ENCODE results near the gene SRPK2.

The SRPK2 gene

DNA sequence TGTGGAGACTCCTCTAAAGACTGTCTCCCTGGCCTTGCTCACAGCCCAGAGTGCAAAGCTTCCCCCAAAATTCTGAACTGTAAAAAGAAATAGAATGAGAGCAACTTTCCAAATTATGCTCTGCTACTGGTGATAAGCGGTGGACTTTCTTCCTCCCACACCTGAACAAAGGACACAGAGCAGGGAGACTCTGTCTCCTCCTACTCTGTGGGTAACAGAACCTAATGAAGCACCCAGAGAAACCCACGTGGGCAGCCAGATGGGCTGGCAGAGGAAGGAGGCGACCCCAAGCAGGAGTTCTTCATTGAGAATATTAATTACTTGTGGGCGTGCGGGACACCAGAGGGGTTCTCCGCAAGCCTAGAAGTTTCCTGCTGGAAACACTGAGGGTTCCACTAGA is 235.2 kb downstream of the SRPK2 start:
- DNase-seq (ENCODE audit: insufficient read length, low spot score): no peak
- FAIRE-seq: no peak

DNA sequence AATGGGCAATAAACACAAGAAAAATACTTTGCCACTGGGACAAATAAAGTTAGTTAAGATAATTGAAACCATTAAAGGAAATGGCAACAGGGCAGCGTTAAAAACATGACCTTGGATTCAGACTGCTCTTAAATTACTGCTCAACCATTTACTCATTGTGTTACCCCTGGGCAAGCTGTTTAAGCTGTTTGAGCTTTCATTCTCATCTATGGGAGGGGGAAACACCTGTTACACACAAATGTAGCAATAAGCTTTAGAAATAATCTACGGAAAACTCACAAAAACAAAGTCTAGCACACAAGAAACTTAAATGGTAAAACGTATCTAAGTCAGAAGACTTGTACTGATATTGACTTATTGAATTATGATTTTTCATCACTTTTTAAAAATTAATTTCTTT is 237.6 kb downstream of the SRPK2 start:
- DNase-seq (ENCODE audit: insufficient read length, low spot score) (no peak), FAIRE-seq (no peak)

DNA sequence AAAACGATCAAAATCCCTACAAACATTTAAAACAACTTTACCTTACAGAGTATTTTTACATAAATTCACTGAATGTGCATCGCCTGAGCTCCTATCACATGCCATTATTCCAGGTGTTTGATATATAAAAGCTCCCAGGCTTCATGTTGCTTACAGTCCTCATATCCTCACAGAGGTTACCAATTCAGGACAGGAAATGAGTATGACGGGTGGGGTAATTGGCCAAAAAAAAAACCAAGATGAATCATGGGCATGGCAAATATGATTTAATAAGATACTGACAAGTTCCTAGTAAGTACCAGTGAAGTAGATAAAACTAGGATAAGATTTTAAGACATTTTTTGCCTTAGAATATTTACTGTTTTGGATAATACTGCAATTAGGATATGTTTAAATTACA is 238.9 kb downstream of the SRPK2 start:
- DNase-seq (ENCODE audit: insufficient read length, low spot score) (no peak), FAIRE-seq (no peak)

- no peak for FAIRE-seq
- peak; percentile 16 for DNase-seq (ENCODE audit: insufficient read length, low spot score)
These were observed 247.7 kb downstream of the SRPK2 start for GRCh38 chr7:105141068-105141467.

DNA sequence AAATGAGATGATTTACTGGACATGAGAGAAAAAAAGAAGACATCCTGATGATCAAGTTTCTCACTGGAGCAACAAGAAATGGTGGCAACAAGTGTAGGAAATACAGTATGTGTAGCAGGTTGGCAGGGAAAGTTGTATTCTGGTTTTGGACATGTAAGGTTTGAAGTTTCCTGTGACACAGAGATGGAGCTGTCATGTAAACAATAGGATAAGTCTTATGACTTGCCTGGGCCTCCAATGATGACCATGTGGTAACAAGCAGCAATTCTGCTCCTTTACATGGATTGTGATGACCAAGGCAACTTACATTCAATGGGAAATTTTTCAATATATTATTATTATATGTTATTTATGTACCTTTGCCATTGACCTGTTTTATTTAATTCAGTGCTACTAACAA is 249.3 kb downstream of the SRPK2 start:
- FAIRE-seq (no peak), DNase-seq (ENCODE audit: insufficient read length, low spot score) (no peak)

- FAIRE-seq: no peak
- DNase-seq (ENCODE audit: insufficient read length, low spot score): no peak
These were observed 250.8 kb downstream of the SRPK2 start for GRCh38 chr7:105137898-105138297.

GRCh38 chr7:105136221-105136620 is 252.5 kb downstream of the SRPK2 start:
- no peak for DNase-seq (ENCODE audit: insufficient read length, low spot score)
- no peak for FAIRE-seq

DNA sequence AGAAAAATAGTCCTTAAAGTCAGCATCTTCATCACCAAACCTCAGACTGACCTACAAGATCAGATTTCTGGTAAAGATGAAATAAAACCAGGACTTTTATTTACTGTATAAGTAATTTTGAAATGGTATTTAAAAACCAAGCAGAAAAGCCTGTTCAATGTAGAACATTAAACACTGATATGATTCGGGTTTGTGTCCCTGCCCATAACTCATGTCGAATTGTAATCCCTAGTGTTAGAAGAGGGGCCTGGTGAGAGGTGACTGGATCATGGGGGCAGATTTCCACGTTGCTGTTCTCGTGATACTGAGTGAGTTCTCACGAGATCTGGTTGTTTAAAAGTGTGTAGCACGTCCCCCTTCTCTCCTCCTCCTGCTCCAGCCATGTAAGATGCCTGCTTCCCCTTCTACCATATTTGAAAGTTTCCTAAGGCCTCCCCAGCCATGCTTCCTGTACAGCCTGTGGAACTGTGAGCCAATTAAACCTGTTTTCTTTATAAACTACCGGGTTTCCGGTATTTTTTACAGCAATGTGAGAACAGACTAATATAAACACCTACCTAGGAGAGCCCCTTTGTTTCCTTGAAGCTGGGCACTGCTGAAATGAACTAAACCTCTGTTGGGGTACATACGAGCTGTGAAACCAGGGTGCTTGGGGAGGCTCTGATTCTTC is 254.6 kb downstream of the SRPK2 start:
- DNase-seq (ENCODE audit: insufficient read length, low spot score) (no peak), FAIRE-seq (no peak)

- FAIRE-seq (no peak), DNase-seq (ENCODE audit: insufficient read length, low spot score) (no peak)
These were observed 255.4 kb downstream of the SRPK2 start for GRCh38 chr7:105133358-105133757.

DNA sequence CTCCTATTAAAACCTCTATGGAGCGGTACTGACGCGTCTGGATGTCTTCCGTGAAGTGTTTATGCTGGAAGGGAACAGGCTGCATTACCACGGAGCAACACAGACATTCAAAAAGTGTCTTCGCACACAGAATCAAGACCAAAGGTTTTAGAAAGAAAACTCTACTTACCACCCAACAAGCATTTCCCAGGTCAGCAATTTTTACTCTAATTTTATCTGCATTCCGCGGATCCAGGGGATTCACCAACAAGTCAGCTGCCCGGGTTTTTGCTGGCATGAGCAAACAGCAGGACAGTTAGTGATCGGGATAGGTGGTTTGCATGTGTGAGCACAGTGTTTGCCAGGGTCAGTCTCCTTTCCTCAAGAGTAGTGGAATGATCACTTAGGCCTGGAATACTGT is 255.9 kb downstream of the SRPK2 start:
- FAIRE-seq: no peak
- no peak for DNase-seq (ENCODE audit: insufficient read length, low spot score)

- DNase-seq (ENCODE audit: insufficient read length, low spot score) (no peak), FAIRE-seq (no peak)
These were observed 256.4 kb downstream of the SRPK2 start for GRCh38 chr7:105132335-105132734.

DNA sequence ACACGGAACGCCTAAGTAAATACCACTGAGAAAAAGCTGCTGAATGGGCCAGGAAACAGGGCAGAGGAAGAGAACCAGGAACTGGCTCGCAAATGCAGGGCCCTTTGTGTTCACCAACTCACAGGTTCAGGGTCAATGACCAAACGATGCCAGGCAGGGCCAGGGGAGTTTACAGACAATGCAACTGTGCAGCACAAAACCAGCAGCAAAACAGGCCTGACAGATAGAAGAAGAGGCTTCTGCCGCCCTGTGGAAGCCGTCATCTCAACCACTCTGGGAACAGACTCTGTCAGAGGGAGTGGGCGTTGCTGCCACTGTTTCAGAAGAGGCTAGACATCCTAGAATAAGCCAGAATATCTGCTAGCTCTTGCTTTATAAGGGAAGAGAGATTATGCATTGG is 256.8 kb downstream of the SRPK2 start:
- FAIRE-seq (no peak), DNase-seq (ENCODE audit: insufficient read length, low spot score) (no peak)

DNA sequence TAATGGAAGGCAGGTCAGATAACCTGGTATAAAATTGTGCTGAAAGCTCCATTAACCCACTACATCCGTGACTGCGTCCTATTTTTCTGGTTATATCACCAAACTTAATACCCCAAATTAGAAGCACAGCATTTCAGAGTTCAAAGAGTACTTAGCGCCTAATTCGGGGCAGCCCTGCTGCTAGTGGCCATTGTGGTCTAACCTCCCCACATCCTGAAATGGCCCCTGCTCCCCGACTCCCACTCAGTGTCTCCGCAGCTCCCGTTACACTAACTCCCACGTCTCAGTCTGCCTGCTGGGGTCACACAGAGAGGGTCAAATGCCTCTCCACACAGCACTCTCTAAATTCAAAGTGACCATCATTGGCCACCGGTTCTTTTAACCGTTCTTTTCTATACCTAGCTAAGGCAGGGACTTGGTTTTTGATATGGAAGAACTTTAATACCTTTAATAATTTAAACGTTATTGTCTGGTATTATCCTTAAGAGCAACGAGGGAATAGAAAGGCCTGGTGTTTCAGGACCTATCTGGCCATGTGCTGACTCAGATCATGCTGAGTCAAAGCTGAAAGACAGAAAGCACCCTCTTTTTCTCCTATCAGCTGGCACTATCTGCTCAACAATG is 257.6 kb downstream of the SRPK2 start:
- FAIRE-seq (no peak), DNase-seq (ENCODE audit: insufficient read length, low spot score) (no peak)

GRCh38 chr7:105130580-105130979 is 258.1 kb downstream of the SRPK2 start:
- FAIRE-seq: no peak
- DNase-seq (ENCODE audit: insufficient read length, low spot score): no peak

DNA sequence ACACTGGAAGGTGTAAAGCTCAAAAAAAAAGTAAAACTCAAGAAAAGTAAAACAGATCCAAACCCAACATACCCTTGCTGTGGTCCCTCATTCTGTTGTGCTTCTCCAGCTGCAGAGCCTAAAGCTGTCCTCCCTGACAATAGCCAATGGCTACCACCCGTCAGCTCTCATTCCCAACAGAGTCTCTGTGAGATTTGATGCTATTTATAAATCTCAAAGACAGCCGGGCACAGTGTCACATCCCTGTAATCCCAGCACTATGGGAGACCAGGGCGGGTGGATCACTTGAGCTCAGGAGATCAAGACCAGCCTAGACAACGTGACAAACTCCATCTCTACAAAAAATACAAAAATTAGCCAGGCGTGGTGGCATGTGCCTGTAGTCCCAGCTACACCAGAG is 258.7 kb downstream of the SRPK2 start:
- no peak for FAIRE-seq
- no peak for DNase-seq (ENCODE audit: insufficient read length, low spot score)

DNA sequence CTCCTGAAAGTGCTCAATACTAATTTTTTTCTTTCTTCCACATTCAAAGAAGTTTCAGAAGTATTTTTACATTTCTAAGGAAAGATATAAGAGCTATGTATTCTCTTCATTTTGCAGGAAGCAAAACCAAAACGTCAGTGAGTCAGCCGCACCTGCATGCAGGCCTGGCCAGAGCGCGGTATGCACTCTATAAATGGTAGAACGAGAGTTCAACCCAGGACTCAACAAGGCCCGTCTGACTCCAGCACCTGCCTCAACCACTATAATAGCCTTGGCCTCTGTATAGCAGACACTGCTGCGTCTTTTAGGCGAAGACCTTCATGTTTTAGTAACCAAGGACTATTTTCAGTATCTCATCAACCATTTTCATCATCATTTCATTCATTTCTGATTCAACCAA is 261.5 kb downstream of the SRPK2 start:
- DNase-seq (ENCODE audit: insufficient read length, low spot score) (no peak), FAIRE-seq (no peak)

GRCh38 chr7:105126436-105126975 is 262.2 kb downstream of the SRPK2 start:
- FAIRE-seq (no peak), DNase-seq (ENCODE audit: insufficient read length, low spot score) (no peak)

DNA sequence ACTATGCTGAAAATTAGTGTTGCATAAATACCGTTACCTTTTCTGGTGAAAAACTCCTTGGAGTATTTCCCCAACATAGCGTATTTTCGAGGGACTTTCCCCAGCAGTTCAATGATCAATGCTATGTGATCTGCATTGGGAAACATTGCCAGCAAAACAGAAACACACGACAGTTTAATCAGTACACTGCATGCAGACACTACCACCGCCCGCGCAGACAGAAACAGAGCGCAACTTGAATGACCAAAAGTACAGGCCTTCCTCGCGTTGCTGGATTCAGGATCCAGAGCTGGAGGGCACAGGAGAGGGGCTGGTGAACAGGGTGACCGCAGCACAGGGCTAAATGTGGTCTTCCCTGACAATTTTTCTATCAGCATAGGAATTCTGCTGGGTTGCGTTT is 263.0 kb downstream of the SRPK2 start:
- DNase-seq (ENCODE audit: insufficient read length, low spot score) (no peak), FAIRE-seq (no peak)

DNA sequence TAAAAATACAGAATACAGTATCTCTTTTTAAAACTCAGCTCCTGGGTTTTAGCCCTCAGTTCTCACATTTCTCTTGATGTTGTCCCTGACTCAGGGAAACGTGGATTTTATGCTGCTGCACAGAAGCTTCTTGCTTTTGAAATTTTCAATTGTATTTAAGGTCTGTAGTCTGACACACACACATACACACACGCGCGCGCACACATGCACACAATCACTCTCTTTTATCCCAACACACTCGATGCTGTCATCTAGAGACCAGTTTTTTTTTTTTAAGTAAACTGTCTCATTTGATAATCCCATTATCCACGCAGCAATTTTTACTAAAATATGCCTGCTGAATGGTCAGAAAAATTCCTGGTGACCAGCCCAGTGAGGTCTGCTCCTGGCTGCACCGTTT is 266.1 kb downstream of the SRPK2 start:
- DNase-seq (ENCODE audit: insufficient read length, low spot score) (no peak), FAIRE-seq (no peak)

- no peak for FAIRE-seq
- DNase-seq (ENCODE audit: insufficient read length, low spot score): no peak
These were observed 269.8 kb downstream of the SRPK2 start for GRCh38 chr7:105118612-105119600.
